HG02970 (cell line): ENCODE measurements around the gene NPIPB8.
"Not testable (repeated sequence)": the region's sequence is repeated elsewhere in the genome, so short reads cannot be mapped to it uniquely, and the experiment has no call there.

Source experiments
- ATAC-seq: cut with Tn5 transposase; IDR thresholded peaks from one replicate; pipeline ENCODE4 v1.9.1; 2021; ENCODE audit warnings: mild to moderate bottlenecking, moderate library complexity, moderate number of reproducible peaks; ENCODE audit not compliant: unreplicated experiment, low FRiP score

Gene NPIPB8

GRCh38 chr16:28622532-28623171 lies 15.2 kb upstream of the NPIPB8 start:
- ATAC-seq, result not testable (repeated sequence)

GRCh38 chr16:28623172-28623711 lies 14.6 kb upstream of the NPIPB8 start:
- no peak for ATAC-seq

- not testable (repeated sequence) for ATAC-seq
Observed at GRCh38 chr16:28630905-28631304, 7.0 kb upstream of the NPIPB8 start.

GRCh38 chr16:28636093-28636823 lies 1.6 kb upstream of the NPIPB8 start:
- not testable (repeated sequence) for ATAC-seq

GRCh38 chr16:28638359-28638758 lies 494 bp downstream of the NPIPB8 start:
- not testable (repeated sequence) for ATAC-seq

- ATAC-seq, result not testable (repeated sequence)
Observed at GRCh38 chr16:28639959-28640358, 2.1 kb downstream of the NPIPB8 start.

GRCh38 chr16:28666264-28666663 lies 28.4 kb downstream of the NPIPB8 start:
- not testable (repeated sequence) for ATAC-seq

- not testable (repeated sequence) for ATAC-seq
Observed at GRCh38 chr16:28667480-28667879, 29.6 kb downstream of the NPIPB8 start.

GRCh38 chr16:28668199-28668598 lies 30.3 kb downstream of the NPIPB8 start:
- ATAC-seq, result not testable (repeated sequence)

GRCh38 chr16:28688327-28688952 lies 50.6 kb downstream of the NPIPB8 start:
- ATAC-seq, result peak; percentile 58

GRCh38 chr16:28689425-28689824 lies 51.6 kb downstream of the NPIPB8 start:
- not testable (repeated sequence) for ATAC-seq

- not testable (repeated sequence) for ATAC-seq
Observed at GRCh38 chr16:28691722-28692121, 53.9 kb downstream of the NPIPB8 start.

- not testable (repeated sequence) for ATAC-seq
Observed at GRCh38 chr16:28693257-28693950, 55.5 kb downstream of the NPIPB8 start.

- ATAC-seq, result not testable (repeated sequence)
Observed at GRCh38 chr16:28699792-28700191, 61.9 kb downstream of the NPIPB8 start.

- not testable (repeated sequence) for ATAC-seq
Observed at GRCh38 chr16:28700349-28700748, 62.5 kb downstream of the NPIPB8 start.

- ATAC-seq, result not testable (repeated sequence)
Observed at GRCh38 chr16:28701384-28701783, 63.5 kb downstream of the NPIPB8 start.

- ATAC-seq, result not testable (repeated sequence)
Observed at GRCh38 chr16:28704246-28704645, 66.4 kb downstream of the NPIPB8 start.
